ENCODE measurements around the gene CAPZA1. TPM values are rescaled to one million over a fixed set of nuclear protein-coding genes. Genes with fewer than 3 reads are reported as not detected.
"Not testable (repeated sequence)": the region's sequence is repeated elsewhere in the genome, so short reads cannot be mapped to it uniquely, and the experiment has no call there.

The CAPZA1 gene
- total RNA-seq, 4 donors from 2014 or later: 131 to 236 (median 159) TPM

- no peak for TF ChIP-seq CTCF (IDR thresholded peaks at IDR 0.05)
- DNase-seq (ENCODE audit: low spot score) (no peak), ATAC-seq (ENCODE audit: low FRiP score) (no peak)
Measured at GRCh38 chr1:112637254-112638109, 17.9 kb downstream of the CAPZA1 start.

- no peak for ATAC-seq (ENCODE audit: low FRiP score)
- no peak for DNase-seq (ENCODE audit: low spot score)
- no peak for TF ChIP-seq CTCF (IDR thresholded peaks at IDR 0.05)
Measured at GRCh38 chr1:112638110-112638428, 18.4 kb downstream of the CAPZA1 start.

- not testable (repeated sequence) for DNase-seq (ENCODE audit: low spot score); ATAC-seq (ENCODE audit: low FRiP score)
Measured at GRCh38 chr1:112640437-112640836, 20.8 kb downstream of the CAPZA1 start.

GRCh38 chr1:112643080-112643479, 23.4 kb downstream of the CAPZA1 start:
- ATAC-seq (ENCODE audit: low FRiP score) (no peak), DNase-seq (ENCODE audit: low spot score) (no peak)
- no peak for TF ChIP-seq CTCF (IDR thresholded peaks at IDR 0.05)

- ATAC-seq (ENCODE audit: low FRiP score) (no peak), DNase-seq (ENCODE audit: low spot score) (no peak)
- TF ChIP-seq CTCF (IDR thresholded peaks at IDR 0.05): no peak
Measured at GRCh38 chr1:112646225-112646624, 26.6 kb downstream of the CAPZA1 start.

GRCh38 chr1:112651205-112651604, 31.6 kb downstream of the CAPZA1 start:
- no peak for ATAC-seq (ENCODE audit: low FRiP score)
- DNase-seq (ENCODE audit: low spot score): no peak
- TF ChIP-seq CTCF (IDR thresholded peaks at IDR 0.05): no peak

- no peak for TF ChIP-seq CTCF (IDR thresholded peaks at IDR 0.05)
- DNase-seq (ENCODE audit: low spot score) (no peak), ATAC-seq (ENCODE audit: low FRiP score) (no peak)
Measured at GRCh38 chr1:112665857-112666256, 46.2 kb downstream of the CAPZA1 start.

Measured in omental fat pad (tissue), 4 donors.